GM23338 (cell line): Measurements from ENCODE around the gene ARMC9.

Experiments used
- JUNB ChIP-seq: IDR thresholded peaks from one replicate; pipeline ENCODE4 v1.6.1; 2016; ENCODE audit warnings: antibody characterized with exemption; ENCODE audit not compliant: unreplicated experiment
- TF ChIP-seq, protein P1 (sequence below), 2 experiments: fragments of 200-600 bp in 1 of 2; sonication (generic) in 1 of 2; conservative IDR thresholded peaks; 2 replicates each; pipeline versions ENCODE4 v1.5.1 to v1.6.1; 2016 to 2017; ENCODE audit warnings: antibody characterized with exemption in 2 of 2, low read depth in 2 of 2, mild to moderate bottlenecking in 2 of 2, moderate library complexity in 1 of 2

DNA sequence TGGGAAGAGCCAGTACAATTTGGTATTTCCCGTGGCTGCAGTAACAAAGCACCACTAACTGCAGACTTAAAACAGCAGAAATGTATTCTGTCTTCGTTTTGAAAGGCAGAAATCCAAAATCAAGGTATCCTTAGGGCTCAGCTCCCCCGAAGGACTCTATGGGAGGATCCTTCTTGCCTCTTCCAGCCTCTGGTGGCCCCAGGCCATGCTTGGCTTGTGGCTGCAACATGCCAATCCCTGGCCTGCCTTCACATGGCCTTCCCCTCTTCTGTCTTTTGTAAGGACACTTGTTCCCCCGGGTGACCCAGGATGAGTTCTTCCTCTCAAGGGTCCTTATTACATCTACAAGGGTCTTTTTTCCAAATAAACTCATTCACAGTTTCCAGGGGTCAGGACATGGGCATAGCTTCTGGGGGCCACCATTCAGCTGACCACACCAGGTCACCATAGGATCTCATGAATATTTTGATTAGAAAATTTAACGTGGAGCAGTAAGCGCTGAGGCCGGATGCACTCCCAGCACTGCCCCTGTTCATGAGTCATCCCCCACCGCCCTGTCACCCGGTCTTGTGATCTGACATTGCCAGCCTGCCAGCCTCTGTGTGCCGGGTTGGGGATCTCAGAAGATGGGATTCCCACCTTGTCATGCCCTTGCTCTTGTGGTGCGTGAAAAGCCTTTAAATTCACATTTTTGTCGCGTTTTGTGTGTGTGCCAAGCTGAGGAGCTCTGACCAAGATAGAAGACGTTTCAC lies 135.9 kb downstream of the ARMC9 start:
- TF ChIP-seq, protein P1, sequence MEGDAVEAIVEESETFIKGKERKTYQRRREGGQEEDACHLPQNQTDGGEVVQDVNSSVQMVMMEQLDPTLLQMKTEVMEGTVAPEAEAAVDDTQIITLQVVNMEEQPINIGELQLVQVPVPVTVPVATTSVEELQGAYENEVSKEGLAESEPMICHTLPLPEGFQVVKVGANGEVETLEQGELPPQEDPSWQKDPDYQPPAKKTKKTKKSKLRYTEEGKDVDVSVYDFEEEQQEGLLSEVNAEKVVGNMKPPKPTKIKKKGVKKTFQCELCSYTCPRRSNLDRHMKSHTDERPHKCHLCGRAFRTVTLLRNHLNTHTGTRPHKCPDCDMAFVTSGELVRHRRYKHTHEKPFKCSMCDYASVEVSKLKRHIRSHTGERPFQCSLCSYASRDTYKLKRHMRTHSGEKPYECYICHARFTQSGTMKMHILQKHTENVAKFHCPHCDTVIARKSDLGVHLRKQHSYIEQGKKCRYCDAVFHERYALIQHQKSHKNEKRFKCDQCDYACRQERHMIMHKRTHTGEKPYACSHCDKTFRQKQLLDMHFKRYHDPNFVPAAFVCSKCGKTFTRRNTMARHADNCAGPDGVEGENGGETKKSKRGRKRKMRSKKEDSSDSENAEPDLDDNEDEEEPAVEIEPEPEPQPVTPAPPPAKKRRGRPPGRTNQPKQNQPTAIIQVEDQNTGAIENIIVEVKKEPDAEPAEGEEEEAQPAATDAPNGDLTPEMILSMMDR (conservative IDR thresholded peaks at IDR 0.05; ENCODE audit: low read depth in 2 of 2) = no peak
- TF ChIP-seq JUNB = no peak
